HG03025 (cell line): ENCODE results near the gene MACROD2.

ENCODE experiments used
- ATAC-seq: cut with Tn5 transposase; IDR thresholded peaks from one replicate; pipeline ENCODE4 v1.9.1; 2021; ENCODE audit warnings: mild to moderate bottlenecking, moderate library complexity; ENCODE audit not compliant: unreplicated experiment, low FRiP score

Gene MACROD2

DNA sequence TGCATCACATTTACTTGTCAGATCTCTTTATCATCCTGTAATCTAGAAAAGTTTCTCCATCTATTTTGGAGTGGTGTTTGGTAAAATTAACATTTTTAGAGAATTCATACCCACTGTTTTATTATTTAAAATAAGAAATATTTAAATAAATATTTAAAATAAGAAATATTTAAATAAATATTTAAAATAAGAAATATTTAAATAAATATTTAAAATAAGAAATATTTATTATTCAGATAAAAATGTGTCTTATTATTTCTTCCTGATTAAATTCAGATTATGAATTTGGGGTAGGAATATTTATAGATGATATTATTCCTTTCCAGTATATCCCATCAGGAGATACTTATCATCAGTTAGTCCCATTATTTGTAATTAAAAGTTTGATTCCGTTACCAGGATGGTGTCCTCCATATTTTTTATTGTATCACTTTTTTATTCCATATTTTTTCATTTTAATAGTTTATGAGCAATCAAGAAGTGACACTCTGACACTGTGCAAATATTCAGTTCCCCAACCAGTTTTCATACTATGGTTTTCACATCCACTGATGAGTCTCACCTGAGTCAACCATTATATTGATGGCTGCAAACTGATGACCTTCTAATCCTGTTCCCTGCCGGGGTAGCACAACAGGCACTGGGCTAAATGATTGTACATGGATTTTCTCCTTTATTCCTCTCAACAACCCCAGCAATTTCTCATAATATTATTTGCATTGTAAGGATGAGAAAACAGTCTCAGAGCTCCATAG is 1555.0 kb downstream of the MACROD2 start:
- no peak for ATAC-seq

DNA sequence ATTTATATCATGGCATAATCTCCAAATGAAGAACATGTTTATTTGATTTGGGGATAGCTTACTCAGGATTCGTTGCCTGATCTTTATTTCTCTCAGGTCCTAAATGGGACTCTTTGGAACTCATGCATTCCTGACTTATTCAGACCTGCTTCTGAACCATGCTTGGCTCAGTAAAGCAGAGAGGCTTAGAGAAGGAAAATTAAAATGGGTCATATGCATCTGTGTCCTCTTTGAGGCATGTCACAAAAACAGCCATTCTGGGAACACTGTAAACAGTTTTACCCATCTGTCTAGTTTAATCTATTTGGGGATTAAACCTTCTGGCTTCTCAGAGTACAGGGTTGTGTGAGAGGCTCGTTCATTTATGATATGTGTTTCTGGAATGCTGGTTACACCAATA is 1560.6 kb downstream of the MACROD2 start:
- no peak for ATAC-seq

DNA sequence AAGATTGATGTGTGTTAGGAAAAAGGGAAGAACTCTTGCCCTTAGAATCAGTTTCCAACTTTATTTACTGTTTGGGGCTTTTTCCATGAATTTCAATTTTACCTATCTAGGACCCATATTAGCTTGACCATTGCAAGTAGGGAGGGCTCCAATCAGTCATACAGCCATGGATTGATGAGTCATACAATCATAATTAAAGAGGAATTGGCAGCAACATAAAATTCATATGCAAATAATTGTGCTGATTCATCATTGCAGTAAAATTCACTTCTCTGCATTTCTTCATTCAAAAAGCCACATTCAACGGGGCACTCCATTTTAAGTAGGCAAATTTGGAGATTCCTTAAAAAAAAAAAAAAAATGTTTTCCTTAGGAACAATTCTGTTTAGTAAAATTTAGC is 1561.6 kb downstream of the MACROD2 start:
- no peak for ATAC-seq

DNA sequence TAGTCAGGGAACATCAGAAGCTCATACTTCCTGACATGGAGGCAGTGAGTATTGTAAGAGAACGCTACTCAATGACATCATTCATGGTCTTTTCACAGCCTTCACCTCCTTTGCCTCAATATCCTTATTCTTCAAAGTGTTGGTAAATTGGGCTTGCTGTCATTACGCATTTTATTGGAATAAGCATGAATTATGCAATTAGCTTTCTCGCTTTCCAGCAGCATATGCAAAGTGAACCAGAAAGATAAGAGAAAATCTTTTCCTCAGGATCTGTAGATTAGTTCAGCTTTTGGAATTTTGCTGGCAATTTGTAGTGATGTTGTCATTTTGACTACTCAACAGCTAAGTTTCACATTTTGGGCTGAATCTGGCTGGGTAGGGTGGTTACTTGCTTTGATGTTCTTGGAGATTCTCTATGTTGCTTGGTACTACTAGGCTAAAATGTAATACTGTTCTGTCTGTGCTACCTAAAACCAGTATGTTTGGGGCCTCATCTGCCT is 1565.8 kb downstream of the MACROD2 start:
- ATAC-seq, result no peak

DNA sequence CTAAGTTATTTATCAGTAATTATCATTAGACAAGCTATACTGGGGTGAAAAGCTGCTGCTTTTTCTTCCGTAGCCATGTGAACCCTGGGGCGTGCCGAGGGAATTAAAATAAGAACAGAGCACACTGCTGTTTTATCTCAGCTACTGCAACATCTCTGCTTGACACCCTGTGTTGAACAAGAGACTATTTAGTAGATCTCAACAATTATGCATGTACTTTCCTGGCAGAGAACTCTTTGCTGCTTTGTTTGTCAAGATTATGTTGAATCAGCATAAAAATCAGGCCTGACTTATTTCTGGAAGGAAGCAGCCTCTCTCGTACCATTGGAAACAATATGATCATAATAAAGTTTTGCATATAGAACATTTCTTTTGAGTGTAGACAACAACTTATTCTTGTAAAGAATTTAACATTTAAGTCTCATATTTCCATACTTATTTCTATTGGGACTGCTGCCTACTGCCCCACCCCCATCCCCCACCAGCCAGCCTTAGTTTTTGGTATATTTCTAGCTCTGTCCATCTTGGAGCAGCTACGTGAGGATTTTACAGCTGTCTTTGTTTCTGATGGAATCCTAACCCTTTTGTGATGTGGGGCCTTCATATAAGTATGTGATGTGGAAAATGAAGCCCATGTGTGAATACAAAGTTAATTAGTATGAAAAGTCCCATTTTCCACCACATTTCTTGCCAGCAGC is 1566.5 kb downstream of the MACROD2 start:
- ATAC-seq, result no peak

DNA sequence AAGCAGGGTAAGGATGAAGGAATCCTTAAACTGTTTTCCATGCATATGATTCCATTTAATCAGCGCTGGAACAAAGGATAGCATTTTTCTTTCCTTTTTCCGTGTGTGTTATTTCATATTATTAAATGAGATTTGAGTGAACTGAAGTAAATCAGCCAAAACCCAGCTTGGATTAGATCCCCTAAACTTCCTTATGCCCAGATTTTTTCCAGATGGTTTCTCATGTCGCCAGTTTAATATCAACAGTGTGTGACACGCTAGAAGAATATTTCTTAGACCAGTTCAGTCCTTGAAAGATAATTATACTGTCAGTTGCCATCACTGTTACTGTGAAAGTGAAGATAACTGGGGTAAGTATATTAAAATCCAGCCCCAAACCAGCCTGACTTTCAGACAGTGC is 1568.5 kb downstream of the MACROD2 start:
- no peak for ATAC-seq

DNA sequence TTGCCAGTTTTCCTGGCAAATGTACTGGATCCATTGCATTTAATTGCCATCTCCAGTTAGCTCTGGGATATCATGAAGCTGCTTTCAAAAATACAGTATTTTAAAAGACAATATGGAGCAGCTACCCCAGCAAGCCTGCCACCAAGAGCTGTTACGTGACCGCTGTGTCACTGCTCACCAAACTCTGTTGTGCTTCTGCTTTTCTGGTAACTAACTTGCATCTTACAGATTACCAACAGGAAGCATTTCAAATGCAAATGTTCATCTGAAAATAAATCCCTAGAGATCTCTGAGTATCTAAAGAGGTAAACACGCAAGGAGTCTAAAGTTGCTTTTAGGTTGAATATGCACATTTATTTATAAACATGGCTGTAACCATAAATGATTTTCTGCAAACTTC is 1569.7 kb downstream of the MACROD2 start:
- ATAC-seq, result peak; percentile 75

DNA sequence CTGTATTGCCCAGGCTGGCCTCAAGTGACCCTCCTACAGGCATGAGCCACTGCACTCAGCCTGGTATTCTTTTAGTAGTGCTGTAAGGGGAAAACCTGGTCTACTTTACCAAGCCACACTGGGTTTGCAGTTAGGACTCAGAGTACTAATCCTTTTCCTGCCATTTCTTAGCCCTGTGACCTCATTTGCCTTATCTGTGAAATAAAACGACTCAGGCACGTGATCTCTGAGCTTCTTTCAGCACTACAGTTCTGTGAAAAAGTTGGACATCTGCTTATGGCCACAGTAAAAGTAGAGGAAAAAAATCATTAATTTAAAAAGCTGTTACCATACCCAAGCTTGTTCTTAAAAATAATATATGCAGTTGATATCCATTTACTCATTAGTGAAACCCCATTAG is 1570.5 kb downstream of the MACROD2 start:
- ATAC-seq, result no peak

DNA sequence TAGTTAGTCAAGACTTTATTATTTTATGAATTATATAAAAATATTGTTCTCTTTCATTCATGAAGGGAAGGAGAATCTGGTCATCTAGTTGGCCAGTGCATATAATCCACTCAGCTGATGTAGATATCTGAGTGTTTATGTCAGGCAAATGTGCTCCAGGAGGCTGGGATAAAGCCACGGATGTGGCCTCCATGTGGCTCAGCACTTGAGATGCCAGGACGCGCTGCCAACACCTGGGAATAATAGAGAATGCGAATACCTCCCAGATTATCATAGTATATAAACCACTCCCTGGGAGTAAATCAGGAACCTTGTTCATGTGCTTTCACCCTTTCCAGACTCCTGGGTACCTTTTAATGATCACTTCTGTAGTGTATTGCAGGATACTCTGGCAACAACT is 1571.9 kb downstream of the MACROD2 start:
- no peak for ATAC-seq

DNA sequence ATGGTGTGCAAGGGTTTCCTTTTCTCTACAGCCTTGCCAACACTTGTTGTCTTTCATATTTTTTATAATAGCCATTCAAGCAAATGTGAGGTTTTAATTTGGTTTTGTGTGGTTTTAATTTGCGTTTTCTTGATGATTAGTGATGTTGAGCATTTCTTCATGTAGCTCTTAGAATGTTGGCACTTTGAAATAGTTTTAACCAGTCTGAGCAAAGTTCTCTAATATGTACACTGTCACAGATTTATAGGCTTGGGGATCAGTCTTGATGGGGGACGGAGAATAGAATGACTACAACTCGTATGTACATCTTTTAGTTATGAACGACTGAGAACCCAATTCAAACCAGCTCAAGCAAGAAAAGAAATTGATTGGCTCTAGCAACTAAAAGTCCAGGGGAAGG is 1574.8 kb downstream of the MACROD2 start:
- no peak for ATAC-seq

DNA sequence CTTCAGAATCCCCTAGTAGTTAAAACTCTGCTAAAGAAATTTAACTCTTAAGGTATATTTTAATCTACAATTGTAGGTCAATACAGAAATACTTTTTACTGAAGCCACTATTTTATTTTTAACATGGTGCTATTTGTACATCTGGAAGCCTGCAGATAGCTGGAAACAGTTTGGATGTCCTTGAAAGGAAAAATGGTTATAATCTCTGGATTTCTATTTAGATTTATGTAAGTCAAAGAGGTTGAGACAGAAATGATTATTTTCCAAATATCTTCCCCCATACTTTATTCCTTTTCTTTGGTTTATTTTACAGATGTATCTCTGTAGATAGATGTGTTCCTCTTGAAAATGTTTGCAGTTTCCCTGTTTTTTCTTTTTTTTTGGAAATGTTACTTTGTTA is 1575.7 kb downstream of the MACROD2 start:
- ATAC-seq, result no peak

DNA sequence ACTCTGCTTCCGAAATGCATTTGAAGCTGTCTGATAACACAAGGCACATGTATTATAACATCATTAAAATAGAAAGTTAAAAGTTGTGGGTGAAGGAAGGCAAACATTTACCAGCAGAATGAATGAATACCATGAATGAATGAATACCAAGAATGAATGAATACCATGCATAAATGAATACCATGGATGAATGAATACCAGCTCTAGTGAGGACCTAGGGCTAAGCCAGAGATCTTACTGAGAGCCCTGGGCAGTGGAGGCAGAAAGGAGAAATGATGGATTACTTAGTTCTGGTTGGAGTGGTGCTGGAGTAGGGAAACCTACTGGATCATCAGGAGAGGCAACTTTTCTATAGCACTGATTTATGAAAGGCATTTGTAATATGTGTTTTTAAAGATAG is 1579.9 kb downstream of the MACROD2 start:
- no peak for ATAC-seq

DNA sequence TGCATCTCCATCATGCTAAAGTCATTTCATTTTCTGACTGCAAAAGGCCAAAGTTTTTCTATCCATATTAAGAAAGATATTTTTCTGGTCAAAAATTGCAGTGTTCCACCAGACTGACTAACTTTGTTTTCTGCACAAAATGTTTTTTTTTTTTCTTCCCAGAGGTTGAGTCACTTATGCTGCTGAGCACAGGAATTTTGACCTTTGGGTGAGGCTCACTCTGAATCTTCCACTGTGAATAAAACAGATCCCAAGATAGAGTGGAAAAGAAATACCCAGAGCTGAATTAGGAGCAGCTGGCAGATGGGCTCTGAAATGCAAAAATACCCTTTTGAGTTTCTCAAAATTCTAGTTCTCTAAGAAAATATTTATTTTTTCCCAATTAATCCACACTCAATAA is 1581.1 kb downstream of the MACROD2 start:
- no peak for ATAC-seq

DNA sequence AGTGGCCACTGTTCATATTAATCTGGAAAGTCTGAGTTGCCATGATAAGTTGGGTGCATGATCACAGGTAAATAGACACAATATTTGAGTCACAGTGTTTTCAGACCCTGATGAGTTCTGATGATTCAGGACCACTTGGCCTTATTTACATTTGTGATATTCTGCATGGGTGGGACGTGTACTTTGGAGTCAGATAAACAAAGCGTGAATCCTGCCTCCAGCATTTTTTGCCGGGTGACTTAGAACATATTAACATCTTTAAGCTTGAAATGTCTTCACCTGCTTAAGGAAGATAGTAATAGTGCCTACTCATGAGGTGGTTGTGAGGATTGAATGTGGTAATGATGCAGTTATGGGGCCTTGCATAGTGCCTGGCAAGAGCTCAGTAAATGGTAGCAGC is 1582.8 kb downstream of the MACROD2 start:
- no peak for ATAC-seq

DNA sequence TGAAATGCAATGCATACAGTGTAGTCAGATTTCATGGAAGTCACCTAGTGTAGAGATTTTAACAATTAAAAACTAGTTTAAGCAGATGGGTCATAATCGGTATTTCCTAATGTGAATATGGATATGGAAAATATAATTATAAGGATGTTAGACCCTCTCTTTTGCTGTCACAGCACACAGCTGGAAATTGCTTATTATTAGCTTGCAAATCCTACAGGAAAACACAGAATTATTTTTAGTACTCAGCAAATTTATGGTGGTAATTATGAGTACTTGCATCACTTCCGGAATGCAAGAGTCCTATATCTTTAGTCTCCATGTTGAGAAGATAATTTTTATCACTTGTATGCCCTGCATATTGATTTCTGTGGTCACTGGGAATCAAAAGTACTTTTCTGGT is 1584.4 kb downstream of the MACROD2 start:
- no peak for ATAC-seq

DNA sequence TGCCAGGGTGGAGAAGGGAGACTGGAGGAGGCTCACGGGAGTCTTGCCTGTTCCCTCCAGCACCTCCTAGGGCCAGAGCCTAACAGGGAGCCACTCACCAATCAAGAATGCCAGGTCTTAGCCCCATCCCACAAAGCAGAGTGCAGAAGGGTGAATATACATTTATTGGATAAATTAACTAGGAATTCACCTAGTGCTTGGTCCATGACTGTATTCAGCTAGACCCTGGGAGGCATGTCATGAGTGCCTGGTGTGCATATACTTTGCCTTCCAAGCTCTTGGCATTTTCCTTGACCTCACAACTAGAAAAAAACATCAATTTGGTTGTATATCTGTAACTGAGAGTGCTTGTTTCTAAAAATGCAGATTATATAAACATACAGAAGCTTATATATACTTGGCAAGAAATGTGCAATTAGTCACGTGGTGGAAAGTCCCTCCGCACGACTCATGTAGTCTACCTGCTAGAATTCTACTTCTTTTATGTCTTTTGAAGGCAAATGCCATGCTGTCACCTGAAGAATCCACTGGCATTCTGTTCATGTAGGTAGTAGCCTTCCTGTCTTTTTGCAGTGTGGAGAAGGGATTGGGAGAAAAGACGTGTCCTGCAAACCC is 1586.9 kb downstream of the MACROD2 start:
- no peak for ATAC-seq

DNA sequence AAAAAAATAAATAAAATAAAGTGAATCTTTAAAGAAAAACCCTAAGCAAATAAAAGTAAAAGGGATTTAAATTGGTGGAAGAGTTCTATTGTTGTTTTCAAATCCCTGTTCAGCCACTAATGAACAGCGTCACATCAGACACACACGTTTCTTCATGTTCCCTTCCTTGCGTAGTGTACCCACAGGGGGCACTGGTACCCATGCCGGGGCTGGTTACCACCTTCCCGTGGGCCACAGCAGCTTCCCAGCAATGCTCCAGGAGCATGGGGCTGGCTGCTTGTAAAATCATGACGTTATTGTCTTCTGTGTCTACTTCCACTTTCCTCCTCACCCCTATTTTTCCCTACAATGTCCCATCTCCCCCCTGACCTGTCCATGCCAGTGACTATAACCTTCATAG is 1589.2 kb downstream of the MACROD2 start:
- no peak for ATAC-seq

DNA sequence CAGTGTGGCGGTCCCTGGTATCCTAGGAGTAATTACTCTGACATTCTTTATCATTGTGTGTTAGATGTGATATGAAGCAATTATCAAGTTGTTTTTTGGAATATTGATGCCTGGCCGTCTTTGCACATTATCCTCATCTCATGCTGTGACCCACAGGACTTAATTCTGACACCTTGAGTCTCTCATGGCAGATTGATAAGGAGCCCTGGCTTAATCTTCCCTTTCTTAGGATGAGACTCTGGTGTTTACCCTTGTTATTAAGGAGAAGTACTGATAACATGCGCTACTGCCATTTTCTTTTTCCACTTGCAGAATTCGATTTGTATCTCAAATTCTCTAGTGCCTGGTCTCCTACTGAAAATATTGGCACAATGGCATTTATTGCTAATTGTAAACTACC is 1597.8 kb downstream of the MACROD2 start:
- ATAC-seq, result no peak

DNA sequence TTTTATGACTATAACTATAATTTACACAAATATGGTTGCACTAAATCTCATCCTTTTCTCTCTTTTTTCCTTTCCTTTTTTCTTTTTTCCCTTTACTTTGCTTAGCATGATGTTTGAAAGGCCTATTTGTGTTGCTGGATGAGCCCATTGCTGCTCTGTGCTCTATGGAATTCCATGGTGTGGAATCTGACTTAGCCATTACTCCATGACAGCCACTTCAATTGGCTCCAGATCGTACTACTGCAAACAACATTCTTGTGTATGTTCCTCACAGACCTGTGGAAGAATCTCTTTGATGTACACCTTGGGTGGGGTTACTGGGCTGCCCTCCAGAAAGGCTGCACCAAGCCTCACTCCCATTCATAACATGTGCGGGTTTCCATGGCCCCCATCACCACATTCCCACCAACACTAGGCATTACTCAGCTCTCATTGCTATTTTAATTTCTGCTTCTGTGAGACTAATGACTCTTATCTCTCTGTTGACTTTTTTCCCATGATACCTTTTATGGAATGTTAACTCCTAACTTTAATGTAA is 1598.9 kb downstream of the MACROD2 start:
- no peak for ATAC-seq

DNA sequence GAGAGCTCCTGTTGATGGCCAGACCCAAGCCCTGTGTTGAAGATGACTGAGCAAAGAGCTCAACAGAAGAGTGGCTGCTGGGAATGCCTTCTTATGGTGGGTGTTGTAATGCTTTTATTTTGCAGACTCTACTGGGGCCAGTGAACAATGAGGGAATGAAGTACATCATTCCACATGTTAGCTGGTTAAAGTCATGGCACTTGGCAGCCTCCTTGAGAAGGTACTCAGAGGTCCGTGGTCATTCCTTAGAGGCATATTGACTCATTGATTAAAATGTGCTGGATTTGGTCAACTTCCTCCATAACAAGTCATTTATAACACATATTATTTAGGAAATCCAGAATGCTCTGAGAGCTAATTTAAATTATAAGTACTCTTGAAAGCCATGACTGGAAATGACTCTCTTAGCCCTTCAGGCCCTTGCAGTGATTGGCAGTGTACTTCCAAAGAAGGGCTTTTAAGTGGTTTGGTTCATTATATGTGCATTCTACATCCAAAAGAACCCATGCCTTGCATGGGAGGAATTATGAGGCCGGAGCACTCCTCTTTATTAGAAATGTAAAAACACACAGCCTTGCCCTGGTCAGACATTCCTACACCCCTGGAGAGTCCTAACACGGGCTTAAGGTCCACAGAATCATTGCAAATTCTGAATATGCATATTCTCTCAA is 1601.0 kb downstream of the MACROD2 start:
- no peak for ATAC-seq

DNA sequence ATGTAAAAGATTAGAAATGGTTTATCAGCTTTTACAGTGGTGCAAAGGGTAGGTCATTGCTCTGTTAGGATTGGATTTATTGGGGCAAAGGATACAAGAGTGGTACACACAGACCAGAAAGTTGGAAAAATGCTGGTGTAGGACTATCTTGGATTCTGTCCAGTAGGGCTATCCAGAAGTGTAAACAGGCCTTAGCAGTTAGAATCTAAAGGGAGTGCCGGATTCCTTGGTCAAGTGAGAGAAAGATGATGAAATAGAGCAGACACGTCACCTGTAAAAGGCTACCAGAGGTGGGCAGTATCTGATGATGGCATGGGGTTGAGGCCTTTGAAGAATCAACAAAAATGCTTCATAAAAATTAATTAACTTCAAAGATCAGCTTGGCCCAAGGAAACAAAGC is 1602.0 kb downstream of the MACROD2 start:
- ATAC-seq, result no peak
